Hematopoietic multipotent progenitor cell treated with erythropoietin and hydrocortisone succinate and interleukin-3 and kit ligand, for 6 days (in vitro differentiated cells): ENCODE data around the gene TECR.

Experiments used
- DNase-seq: peaks from one replicate; pipeline ENCODE4 v3.0.0-alpha.2; 2015

Gene TECR

GRCh38 chr19:14510311-14511228 is 18.8 kb upstream of the TECR start:
- DNase-seq, result no peak

GRCh38 chr19:14511229-14511593 is 18.2 kb upstream of the TECR start:
- DNase-seq, result no peak

- no peak for DNase-seq
Measured at GRCh38 chr19:14512406-14512961, 16.9 kb upstream of the TECR start.

GRCh38 chr19:14514215-14514863 is 15.1 kb upstream of the TECR start:
- no peak for DNase-seq

- DNase-seq, result no peak
Measured at GRCh38 chr19:14515501-14516047, 13.8 kb upstream of the TECR start.

- no peak for DNase-seq
Measured at GRCh38 chr19:14516048-14516534, 13.3 kb upstream of the TECR start.

- DNase-seq, result peak; percentile 43
Measured at GRCh38 chr19:14516746-14517438, 12.5 kb upstream of the TECR start.

GRCh38 chr19:14517446-14517839 is 12.0 kb upstream of the TECR start:
- no peak for DNase-seq

- peak; percentile 86 for DNase-seq
Measured at GRCh38 chr19:14517840-14518505, 11.4 kb upstream of the TECR start, which contains the start of gene DNAJB1. Gene DNAJB1, minus strand, starts transcription at chr19:14518397. Its CDS starts 48 bp downstream, at chr19:14518349.

- no peak for DNase-seq
Measured at GRCh38 chr19:14519245-14519859, 10.0 kb upstream of the TECR start.

GRCh38 chr19:14519860-14520407 is 9.5 kb upstream of the TECR start:
- DNase-seq, result no peak

GRCh38 chr19:14520543-14520942 is 8.9 kb upstream of the TECR start:
- no peak for DNase-seq

GRCh38 chr19:14525729-14526128 is 3.7 kb upstream of the TECR start:
- no peak for DNase-seq

- no peak for DNase-seq
Measured at GRCh38 chr19:14526423-14526822, 3.0 kb upstream of the TECR start.

GRCh38 chr19:14528419-14529253 is 758 bp upstream of the TECR start:
- DNase-seq, result no peak

GRCh38 chr19:14530005-14530348 is 583 bp downstream of the TECR start:
- peak; percentile 60 for DNase-seq

- DNase-seq, result no peak
Measured at GRCh38 chr19:14530506-14530905, 1.1 kb downstream of the TECR start.

- DNase-seq, result no peak
Measured at GRCh38 chr19:14533450-14533849, 4.1 kb downstream of the TECR start.

- DNase-seq, result peak; percentile 96
Measured at GRCh38 chr19:14536926-14537692, 7.7 kb downstream of the TECR start.
